NCI-H524 (cell line): ENCODE data around the gene OGFR.

Experiments
- DNase-seq, 2 experiments: peaks; one replicate each; lab custom pipeline; 2025; lab: John Stamatoyannopoulos, UW

The OGFR gene

GRCh38 chr20:62814709-62815065 lies 10.1 kb downstream of the OGFR start:
- no peak for DNase-seq

GRCh38 chr20:62815066-62815991 lies 10.7 kb downstream of the OGFR start:
- no peak for DNase-seq

GRCh38 chr20:62816031-62816883 lies 11.6 kb downstream of the OGFR start:
- DNase-seq: no peak

- DNase-seq: no peak
These were observed 12.5 kb downstream of the OGFR start, which contains the start of gene COL9A3 for GRCh38 chr20:62816884-62817873. COL9A3 (plus strand) TSS chr20:62817050; CDS start chr20:62817065, 15 bp downstream.

GRCh38 chr20:62817975-62818591 lies 13.4 kb downstream of the OGFR start:
- no peak for DNase-seq

GRCh38 chr20:62818592-62819493 lies 14.2 kb downstream of the OGFR start:
- DNase-seq: no peak

GRCh38 chr20:62819494-62820174 lies 15.0 kb downstream of the OGFR start:
- DNase-seq: no peak

- DNase-seq: no peak
These were observed 15.8 kb downstream of the OGFR start for GRCh38 chr20:62820208-62820961.

GRCh38 chr20:62820962-62821725 lies 16.5 kb downstream of the OGFR start:
- DNase-seq: no peak

GRCh38 chr20:62821726-62822210 lies 17.1 kb downstream of the OGFR start:
- no peak for DNase-seq

- no peak for DNase-seq
These were observed 17.7 kb downstream of the OGFR start for GRCh38 chr20:62822239-62822787.

- peak; percentile 83 to 86 for DNase-seq
These were observed 18.4 kb downstream of the OGFR start for GRCh38 chr20:62822788-62823651.

- no peak for DNase-seq
These were observed 19.2 kb downstream of the OGFR start for GRCh38 chr20:62823688-62824475.

- DNase-seq: peak in 1 of 2 experiments; percentile 50
These were observed 20.1 kb downstream of the OGFR start for GRCh38 chr20:62824476-62825332.
